Tibial artery (tissue), 4 donors: ENCODE measurements around the gene FDX1.

Source experiments
- DNase-seq, 2 donors: peaks; one replicate each; pipeline ENCODE4 v3.0.0-alpha.2; 2019
- H3K27ac ChIP-seq, 2 donors: fragments of 200-600 bp; sonication (generic) in 1 of 2; 1 replicate in 1 of 2; 2 replicates in 1 of 2; pipeline ENCODE4 v1.5.1; 2018 to 2019; ENCODE audit warnings: mild to moderate bottlenecking in 1 of 2
- H3K27me3 ChIP-seq, 2 donors: fragments of 200-600 bp; sonication (generic) in 1 of 2; one replicate each; pipeline versions ENCODE4 v1.5.1 to v1.6.0; 2016 to 2019
- H3K36me3 ChIP-seq, 3 donors: fragments of 200-600 bp; sonication (generic) in 2 of 3; one replicate each; pipeline ENCODE4 v1.5.1; 2016 to 2019; ENCODE audit warnings: mild to moderate bottlenecking in 2 of 3
- H3K4me1 ChIP-seq, 4 donors: fragments of 200-600 bp; sonication (generic) in 2 of 4; 1 replicate in 3 of 4; 2 replicates in 1 of 4; pipeline ENCODE4 v1.5.1; 2016 to 2019
- H3K4me3 ChIP-seq, 2 donors: fragments of 200-600 bp; sonication (generic) in 1 of 2; 1 replicate in 1 of 2; 2 replicates in 1 of 2; pipeline ENCODE4 v1.5.1; 2018 to 2019; ENCODE audit warnings: mild to moderate bottlenecking in 2 of 2
- H3K9me3 ChIP-seq, 3 donors: fragments of 200-600 bp; sonication (generic) in 1 of 3; one replicate each; pipeline ENCODE4 v1.5.1; 2016 to 2019
- CTCF ChIP-seq, 2 experiments: fragments of 200-600 bp in 1 of 2; fragments of 450-650 bp in 1 of 2; IDR thresholded peaks; one replicate each; pipeline ENCODE4 v1.5.1; 2017 to 2019; ENCODE audit warnings: antibody characterized with exemption in 2 of 2, mild to moderate bottlenecking in 1 of 2, moderate library complexity in 1 of 2
- intact Hi-C: fragments of 100-400 bp; cut with DNase I; formaldehyde crosslinking; loops from one replicate; pipeline ENCODE4 v1.15.0; 2023; ENCODE audit warnings: low total_unique reads

Gene FDX1

GRCh38 chr11:110424775-110425444 is 4.8 kb upstream of the FDX1 start:
- intact Hi-C loops, result no loop called here
- TF ChIP-seq CTCF (IDR thresholded peaks at IDR 0.05), result no peak
- DNase-seq, result no peak

GRCh38 chr11:110425751-110426545 is 3.8 kb upstream of the FDX1 start:
- no peak for TF ChIP-seq CTCF (IDR thresholded peaks at IDR 0.05)
- no peak overlapping the region for H3K27ac ChIP-seq
- H3K4me3 ChIP-seq, result no peak overlapping the region
- H3K36me3 ChIP-seq, result no peaks in the 10 kb centered on the region
- no peaks in the 10 kb centered on the region for H3K9me3 ChIP-seq
- no peak for DNase-seq
- no peaks in the 10 kb centered on the region for H3K27me3 ChIP-seq
- H3K4me1 ChIP-seq, result peaks cover 0 to 4% (median 2%) of the 10 kb centered on the region in 4 donors
- intact Hi-C loops, result no loop called here

More at GRCh38 chr11:110424775-110425444, 4.8 kb upstream of the FDX1 start:
- Histone ChIP-seq H3K4me1 (peaks cover 0 to 4% (median 0%) of the 10 kb centered on the region in 4 donors), H3K9me3 (no peaks in the 10 kb centered on the region), H3K27ac (no peak overlapping the region), H3K27me3 (no peaks in the 10 kb centered on the region), H3K36me3 (no peaks in the 10 kb centered on the region), H3K4me3 (no peak overlapping the region)

- Histone ChIP-seq H3K4me3 (no peak overlapping the region), H3K9me3 (no peaks in the 10 kb centered on the region), H3K27ac (no peak overlapping the region), H3K36me3 (no peaks in the 10 kb centered on the region), H3K27me3 (no peaks in the 10 kb centered on the region), H3K4me1 (peaks cover 0 to 24% (median 6%) of the 10 kb centered on the region in 4 donors)
- no peak for TF ChIP-seq CTCF (IDR thresholded peaks at IDR 0.05)
- intact Hi-C loops, result no loop called here
- DNase-seq, result no peak
Observed at GRCh38 chr11:110428040-110428439, 1.7 kb upstream of the FDX1 start.

- intact Hi-C loops, result no loop called here
- Histone ChIP-seq H3K27me3 (no peaks in the 10 kb centered on the region), H3K36me3 (no peaks in the 10 kb centered on the region), H3K9me3 (no peaks in the 10 kb centered on the region), H3K4me3 (peak overlapping the region; percentile 84 to 87), H3K27ac (peak overlapping the region; percentile 92 to 93), H3K4me1 (peaks cover 0 to 31% (median 10%) of the 10 kb centered on the region in 4 donors)
- DNase-seq, result no peak
- TF ChIP-seq CTCF (IDR thresholded peaks at IDR 0.05), result no peak
Observed at GRCh38 chr11:110428956-110429730, 605 bp upstream of the FDX1 start.

GRCh38 chr11:110430267-110431050 is 711 bp downstream of the FDX1 start:
- DNase-seq, result peak; percentile 24 to 70
- Histone ChIP-seq H3K27ac (peak overlapping the region; percentile 92 to 93), H3K9me3 (no peaks in the 10 kb centered on the region), H3K27me3 (no peaks in the 10 kb centered on the region), H3K4me3 (peak overlapping the region; percentile 84 to 87), H3K4me1 (peaks cover 0 to 37% (median 14%) of the 10 kb centered on the region in 4 donors), H3K36me3 (no peaks in the 10 kb centered on the region)
- intact Hi-C loops, result loop anchor here (5.0 kb wide), 1 partner anchor 338 kb away; the partner anchor contains the start of gene ZC3H12C
- TF ChIP-seq CTCF (IDR thresholded peaks at IDR 0.05), result no peak
